Hematopoietic multipotent progenitor cell treated with erythropoietin and hydrocortisone succinate and interleukin-3 and kit ligand, for 17 days (in vitro differentiated cells): Measurements from ENCODE around the gene GUF1.
A peak's percentile ranks its signal among the peaks of the same experiment; 100 is the strongest.
"Not testable (repeated sequence)": the region's sequence is repeated elsewhere in the genome, so short reads cannot be mapped to it uniquely, and the experiment has no call there.

ENCODE experiments used
- DNase-seq: peaks from one replicate; pipeline ENCODE4 v3.0.0-alpha.2; 2015; ENCODE audit warnings: low spot score

GUF1 gene

DNA sequence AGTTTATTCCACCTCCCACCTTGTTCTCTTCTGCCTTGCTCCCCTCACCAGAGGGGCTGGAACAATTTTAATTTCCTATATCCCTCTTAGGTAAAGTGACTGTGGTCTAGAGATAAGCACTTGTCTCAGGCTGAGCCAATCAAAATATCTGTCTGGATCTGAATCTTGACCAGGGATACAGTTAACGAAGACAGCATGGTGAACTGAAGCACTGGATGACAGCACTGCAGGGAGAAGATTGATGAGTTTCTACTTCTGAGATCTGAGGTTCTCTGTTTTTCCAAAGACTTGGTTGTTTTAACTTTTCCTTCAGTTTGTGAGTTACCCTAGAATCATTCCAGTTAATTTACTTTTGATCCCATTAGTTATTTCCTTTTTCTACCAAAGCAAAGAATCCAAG, 34.9 kb downstream of the GUF1 start:
- no peak for DNase-seq

DNA sequence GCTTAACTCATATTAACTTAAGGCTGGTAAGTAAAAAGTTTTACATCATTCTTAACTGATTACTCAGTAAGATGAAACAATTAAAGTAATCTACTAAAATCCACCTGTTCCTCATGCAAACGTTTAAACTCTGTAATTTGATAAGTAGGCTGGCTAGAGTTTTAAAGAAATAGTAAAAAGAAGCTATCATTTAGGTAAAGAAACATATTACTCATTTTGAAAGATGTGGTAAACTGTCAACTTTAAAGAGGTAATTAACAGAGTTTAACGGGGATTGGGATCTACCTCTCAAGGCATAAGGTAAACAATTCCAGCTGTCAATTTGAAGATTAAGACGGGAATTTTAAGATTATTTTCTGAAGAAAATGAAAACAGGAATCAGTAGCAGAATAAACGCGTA, 38.4 kb downstream of the GUF1 start:
- no peak for DNase-seq

DNA sequence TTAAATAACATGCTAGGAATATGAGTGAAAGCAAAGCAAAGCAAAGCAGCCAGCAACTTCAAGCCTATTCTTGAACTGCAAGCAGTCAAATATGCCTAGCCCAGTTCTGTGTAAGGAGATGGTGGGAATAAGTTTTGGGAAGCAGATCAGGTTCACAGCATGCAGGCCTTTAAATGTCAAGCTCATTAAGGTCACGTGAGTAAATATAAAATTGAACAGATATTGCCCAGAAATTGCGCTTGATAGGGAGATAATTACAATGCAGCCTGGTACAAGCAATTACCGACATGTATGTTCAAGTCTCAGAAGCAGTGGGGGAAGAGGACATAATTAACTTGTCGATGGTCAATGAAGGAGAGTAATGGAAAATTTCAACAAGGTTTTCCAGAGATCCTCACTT, 42.2 kb downstream of the GUF1 start:
- no peak for DNase-seq

DNA sequence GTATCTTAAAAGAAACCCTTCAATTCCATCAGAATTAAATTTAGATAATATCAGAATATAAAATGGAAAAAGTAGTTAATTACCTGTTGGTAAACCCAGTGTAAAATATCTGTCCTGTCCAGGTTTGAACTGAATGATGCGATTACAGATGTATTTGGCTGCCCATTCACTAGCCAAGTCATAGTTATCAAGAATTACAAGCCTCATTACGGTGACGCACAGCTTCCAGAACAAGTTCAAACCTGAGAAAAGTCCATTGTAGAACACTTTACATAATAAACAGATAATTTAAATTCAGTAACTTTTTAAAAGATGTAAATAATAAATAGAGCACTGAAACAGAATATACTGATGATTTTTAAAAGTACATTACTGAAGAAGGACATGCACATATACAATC, 43.8 kb downstream of the GUF1 start:
- no peak for DNase-seq

DNA sequence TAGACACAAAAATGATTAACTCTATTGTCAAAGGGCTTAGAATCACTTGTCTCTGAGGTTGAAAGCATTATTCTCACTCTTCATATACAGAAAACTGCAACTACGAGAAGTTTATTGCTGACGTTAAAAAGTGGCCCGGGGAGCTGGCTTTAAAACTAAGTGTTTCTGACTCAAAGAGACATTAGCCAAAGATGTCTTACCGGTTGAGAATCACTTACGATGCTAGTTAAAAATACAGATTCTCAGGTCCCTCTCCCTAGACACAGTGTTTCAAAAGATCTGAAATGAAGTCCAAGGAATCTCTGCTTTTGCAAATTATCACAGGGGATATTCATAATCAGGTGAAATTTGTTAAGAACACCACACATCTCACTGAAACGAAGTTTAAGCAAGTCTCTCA, 46.9 kb downstream of the GUF1 start:
- DNase-seq = no peak

DNA sequence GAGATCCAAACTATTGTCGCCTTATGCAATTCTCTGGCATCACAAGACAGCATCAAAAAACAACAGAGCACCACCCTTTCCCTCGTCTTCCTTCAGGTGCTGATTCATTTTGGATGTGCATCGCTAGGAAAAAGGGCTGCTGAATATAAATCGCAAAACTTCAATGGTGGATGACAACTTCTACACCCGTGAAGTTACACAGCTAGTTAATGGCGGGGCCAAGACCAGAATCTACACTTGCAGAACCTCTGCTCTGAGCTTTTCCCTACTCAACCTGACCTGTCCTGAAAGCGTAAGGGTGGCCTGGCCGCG, 47.5 kb downstream of the GUF1 start:
- DNase-seq = no peak

DNA sequence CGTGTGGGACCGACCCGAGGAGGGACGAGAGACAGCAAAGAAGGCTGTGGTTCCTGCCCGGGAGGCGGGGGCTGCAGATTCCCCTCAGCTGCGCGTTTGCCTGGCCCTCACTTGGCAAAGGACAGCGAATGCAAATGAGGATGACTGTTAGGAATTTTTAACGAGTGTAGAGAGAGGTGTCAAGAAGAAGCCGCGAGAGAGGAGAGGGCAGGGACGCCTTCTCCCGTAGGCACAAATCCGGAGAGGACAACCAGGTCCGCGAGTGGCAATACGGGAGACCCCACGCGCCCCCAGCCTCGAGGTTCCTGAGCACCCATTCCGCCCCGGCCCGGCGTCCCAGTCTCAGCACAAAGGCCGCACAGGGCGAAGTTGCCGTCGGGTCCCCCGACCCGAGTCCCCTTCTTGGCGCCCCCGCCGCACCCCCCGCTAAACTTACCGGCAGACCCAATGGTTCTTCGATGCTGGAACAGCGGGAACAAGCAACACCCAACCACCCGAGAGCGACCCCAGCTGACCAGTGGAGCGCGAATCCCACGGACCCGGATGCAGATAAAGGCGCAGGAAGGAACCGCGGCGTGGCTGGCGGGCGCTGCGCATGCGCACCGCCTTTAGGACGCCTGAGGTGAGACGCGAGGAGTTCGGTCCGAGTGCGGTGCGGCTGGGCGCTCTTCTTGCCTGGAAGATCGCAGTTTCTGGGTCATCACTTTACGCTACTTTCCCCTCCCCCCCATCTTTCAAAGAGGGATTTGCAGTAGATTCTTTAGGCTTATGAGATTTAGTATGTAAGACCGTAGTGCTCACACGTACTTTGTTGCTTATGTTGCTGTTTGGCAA, 48.0 kb downstream of the GUF1 start, which contains the start of gene GNPDA2:
GNPDA2 (minus strand) TSS at position 519 of the 834 bp plus-strand sequence. CDS start 4,349 bp downstream, outside the sequence.
- peak; percentile 80 for DNase-seq

DNA sequence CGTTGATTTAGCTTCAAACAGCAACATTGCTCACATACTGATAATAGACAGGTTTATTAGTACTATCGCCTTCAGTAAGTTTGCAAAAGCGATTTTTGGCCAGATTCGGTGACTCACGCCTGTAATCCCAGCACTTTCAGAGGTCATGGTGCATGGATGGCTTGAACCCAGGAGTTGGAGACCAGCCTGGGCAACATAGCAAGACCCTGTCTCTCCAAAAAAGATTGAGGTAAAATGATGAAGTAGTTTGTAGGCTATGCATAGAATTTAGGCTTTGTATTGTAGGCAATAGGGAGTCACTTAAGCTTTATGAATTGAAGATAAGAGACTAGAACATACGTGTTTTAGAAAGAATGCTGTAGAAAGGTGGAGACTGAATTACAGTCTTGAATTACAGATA, 49.3 kb downstream of the GUF1 start:
- DNase-seq = no peak

DNA sequence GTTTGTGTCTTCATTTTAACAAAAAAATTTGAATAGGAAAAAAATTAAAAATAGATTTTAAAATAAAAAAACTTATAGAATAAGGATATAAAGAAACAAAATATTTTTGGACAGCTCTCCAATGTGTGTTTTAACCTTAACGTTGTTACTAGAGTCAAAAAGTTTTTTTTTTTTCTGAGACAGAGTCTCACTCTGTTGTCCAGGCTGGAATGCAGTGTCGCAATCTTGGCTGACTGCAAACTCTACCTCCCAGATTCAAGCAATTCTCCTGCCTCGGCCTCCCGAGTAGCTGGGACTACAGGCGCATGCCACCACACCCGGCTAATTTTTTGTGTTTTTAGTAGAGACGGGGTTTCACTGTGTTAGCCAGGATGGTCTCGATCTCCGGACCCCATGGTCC, 50.5 kb downstream of the GUF1 start:
- DNase-seq = not testable (repeated sequence)

DNA sequence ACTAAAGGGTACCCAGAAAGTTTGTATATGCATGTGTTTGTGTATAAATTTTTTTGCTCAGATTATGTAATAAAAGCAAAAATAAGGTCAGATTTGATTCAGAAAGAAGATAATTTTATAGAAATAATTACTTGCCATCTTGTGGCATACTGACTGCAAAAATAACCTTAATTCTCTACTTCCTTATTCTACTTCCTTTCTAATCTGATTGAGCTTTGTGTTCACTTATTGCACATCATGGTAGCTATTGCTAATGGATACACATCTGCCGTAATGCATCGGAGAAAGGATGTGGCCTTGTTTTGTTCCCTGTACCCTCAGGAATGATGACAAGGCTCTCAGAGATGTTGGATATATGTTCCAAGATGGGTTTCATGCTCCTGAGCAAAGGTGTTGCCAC, 58.7 kb downstream of the GUF1 start:
- no peak for DNase-seq

DNA sequence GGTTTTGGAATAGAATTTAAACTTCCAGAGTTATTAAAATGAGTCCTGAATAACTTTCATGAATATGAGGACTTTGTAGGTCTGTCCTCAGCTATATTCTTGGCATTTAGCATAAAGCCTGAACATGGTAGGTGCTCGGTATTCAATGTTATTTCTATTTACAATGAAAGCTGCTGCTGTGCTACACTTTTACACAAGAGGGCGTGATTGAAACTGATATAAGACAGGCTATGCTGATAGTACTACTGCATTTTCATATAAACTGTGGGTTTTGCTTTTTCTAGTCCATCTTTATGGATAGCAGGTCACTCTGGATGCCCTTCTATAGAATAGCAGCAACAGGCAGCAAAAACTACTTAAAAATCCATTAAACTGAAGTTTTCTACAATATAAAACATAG, 60.4 kb downstream of the GUF1 start:
- no peak for DNase-seq

DNA sequence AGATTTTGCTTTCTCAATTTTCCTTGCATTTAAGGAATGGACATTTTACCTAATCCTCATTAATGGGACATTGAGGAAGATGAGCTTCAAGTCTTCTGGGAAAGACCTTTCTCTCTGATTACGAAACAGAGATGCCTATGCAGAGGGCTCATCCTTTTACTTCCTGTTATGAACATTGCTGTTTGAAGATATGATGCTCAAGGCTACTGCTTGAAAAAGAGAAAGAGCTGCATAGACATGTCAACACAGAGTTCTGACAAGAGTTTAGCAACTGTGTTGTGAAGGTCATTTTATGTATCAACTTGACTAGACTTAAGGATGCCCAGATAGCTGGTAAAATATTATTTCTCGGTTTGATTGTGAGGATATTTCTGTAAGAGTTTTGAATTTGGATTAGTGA, 62.0 kb downstream of the GUF1 start:
- no peak for DNase-seq
